ENCODE data around the gene FAM174B.

FAM174B gene

DNA sequence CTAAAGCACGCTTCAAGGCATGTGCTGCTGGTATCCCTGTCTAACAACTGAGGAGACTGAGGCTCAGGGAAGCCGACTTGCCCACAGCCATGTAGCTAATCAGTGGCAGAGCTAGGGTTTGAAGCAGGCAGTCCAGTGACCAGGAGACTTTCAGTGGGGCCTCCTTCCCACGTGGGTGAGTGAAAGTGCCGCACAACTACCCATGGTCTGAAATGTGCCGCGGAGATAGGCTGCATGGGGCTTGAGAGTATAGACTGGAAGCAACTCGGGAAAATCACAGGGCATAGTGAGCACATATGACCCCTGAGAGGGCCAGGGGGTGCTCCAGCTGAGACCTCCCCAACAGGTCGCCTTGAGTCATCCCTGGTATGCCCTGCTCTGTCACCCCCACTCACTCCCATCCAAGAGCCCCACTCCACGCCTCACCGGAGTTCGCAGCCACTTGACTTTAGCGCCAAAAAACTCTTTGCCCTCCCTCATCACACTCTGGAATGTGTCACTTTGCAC lies 19.1 kb downstream of the FAM174B start:
- no peaks in the 10 kb centered on the region for H3K79me2 ChIP-seq (ENCODE audit: insufficient read depth, low read length)
- no peaks in the 10 kb centered on the region for H3K9me3 ChIP-seq (ENCODE audit: insufficient read depth, low read length)
- no peak overlapping the region for H2AFZ ChIP-seq (ENCODE audit: low read depth, low read length, severe bottlenecking)
- H3K27me3 ChIP-seq (ENCODE audit: low read length), result no peaks in the 10 kb centered on the region
- no peak overlapping the region for H3K9ac ChIP-seq (ENCODE audit: low read length)
- H3F3A ChIP-seq (ENCODE audit: insufficient read depth), result no peaks in the 10 kb centered on the region
- no peak overlapping the region for H3K27ac ChIP-seq (ENCODE audit: low read depth, low read length)
- H4K20me1 ChIP-seq (ENCODE audit: low read depth, low read length), result no peaks in the 10 kb centered on the region
- TF ChIP-seq, protein P1, sequence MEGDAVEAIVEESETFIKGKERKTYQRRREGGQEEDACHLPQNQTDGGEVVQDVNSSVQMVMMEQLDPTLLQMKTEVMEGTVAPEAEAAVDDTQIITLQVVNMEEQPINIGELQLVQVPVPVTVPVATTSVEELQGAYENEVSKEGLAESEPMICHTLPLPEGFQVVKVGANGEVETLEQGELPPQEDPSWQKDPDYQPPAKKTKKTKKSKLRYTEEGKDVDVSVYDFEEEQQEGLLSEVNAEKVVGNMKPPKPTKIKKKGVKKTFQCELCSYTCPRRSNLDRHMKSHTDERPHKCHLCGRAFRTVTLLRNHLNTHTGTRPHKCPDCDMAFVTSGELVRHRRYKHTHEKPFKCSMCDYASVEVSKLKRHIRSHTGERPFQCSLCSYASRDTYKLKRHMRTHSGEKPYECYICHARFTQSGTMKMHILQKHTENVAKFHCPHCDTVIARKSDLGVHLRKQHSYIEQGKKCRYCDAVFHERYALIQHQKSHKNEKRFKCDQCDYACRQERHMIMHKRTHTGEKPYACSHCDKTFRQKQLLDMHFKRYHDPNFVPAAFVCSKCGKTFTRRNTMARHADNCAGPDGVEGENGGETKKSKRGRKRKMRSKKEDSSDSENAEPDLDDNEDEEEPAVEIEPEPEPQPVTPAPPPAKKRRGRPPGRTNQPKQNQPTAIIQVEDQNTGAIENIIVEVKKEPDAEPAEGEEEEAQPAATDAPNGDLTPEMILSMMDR (IDR thresholded peaks at IDR 0.05; ENCODE audit: insufficient read depth, low read length, poor library complexity, severe bottlenecking), result no peak
- TF ChIP-seq EZH2phosphoT487 (conservative IDR thresholded peaks at IDR 0.05; ENCODE audit: low read length), result no peak
- H3K4me2 ChIP-seq (ENCODE audit: low read depth, low read length, poor library complexity, severe bottlenecking), result no peak overlapping the region
- no peak overlapping the region for H3K4me3 ChIP-seq (ENCODE audit: insufficient read depth, low read length, poor library complexity, severe bottlenecking)
- no peaks in the 10 kb centered on the region for H3K9me2 ChIP-seq (replicated peaks; ENCODE audit: insufficient read depth, low read length)
- H3K36me3 ChIP-seq (ENCODE audit: low read length), result no peaks in the 10 kb centered on the region

DNA sequence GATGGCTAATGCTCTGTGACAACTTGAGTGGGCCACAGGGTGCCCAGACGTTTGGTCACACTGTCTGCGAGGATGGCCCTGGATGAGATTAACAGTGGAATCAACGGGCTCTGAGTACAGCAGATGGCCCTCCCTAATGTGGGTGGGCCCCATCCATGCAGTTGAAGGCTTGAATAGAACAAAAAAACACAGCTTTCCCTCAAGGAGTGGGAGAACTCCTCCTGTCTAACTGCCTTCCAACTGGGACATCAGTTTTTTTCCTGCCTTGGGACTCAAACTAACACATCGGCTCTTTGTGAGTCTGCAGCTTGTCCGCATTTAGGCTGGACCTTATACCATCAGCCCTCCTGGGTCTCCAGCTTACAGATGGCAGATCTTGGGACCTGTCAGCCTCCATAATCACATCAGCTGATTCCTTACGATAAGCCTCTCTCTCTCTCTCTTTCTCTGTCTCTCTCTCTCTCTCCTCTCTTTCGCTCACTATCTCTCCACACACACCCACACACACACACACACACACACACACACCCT lies 20.8 kb downstream of the FAM174B start:
- Histone ChIP-seq H2AFZ (ENCODE audit: low read depth, low read length, severe bottlenecking) (no peak overlapping the region), H3K36me3 (ENCODE audit: low read length) (no peaks in the 10 kb centered on the region), H3K9ac (ENCODE audit: low read length) (no peak overlapping the region), H3K4me3 (ENCODE audit: insufficient read depth, low read length, poor library complexity, severe bottlenecking) (no peak overlapping the region), H3K27ac (ENCODE audit: low read depth, low read length) (no peak overlapping the region), H3F3A (ENCODE audit: insufficient read depth) (no peaks in the 10 kb centered on the region), H3K9me2 (replicated peaks; ENCODE audit: insufficient read depth, low read length) (no peaks in the 10 kb centered on the region), H3K27me3 (ENCODE audit: low read length) (no peaks in the 10 kb centered on the region), H3K79me2 (ENCODE audit: insufficient read depth, low read length) (no peaks in the 10 kb centered on the region), H3K4me2 (ENCODE audit: low read depth, low read length, poor library complexity, severe bottlenecking) (no peak overlapping the region), H4K20me1 (ENCODE audit: low read depth, low read length) (no peaks in the 10 kb centered on the region), H3K9me3 (ENCODE audit: insufficient read depth, low read length) (no peaks in the 10 kb centered on the region)
- TF ChIP-seq EZH2phosphoT487 (conservative IDR thresholded peaks at IDR 0.05; ENCODE audit: low read length), result no peak
- TF ChIP-seq, protein P1 (IDR thresholded peaks at IDR 0.05; ENCODE audit: insufficient read depth, low read length, poor library complexity, severe bottlenecking), result no peak

DNA sequence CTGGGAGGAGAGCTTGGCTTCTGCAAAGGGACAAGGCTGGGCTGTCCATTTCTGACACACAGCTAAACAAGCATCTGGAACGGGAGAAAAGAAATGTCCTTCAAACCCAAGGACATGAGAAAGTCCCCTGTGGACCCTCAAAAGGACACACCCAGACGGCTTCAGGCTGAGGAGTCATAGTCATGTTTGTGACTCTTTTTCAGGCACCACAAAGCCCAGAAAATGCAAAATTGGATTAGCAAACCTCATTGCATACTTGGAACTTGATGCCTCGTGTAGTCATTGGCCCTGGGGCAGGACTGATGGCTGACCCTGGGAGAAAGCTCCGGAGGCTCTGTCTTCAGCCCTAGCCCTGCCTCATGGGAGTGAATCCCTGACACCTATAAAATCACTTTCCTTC lies 21.5 kb downstream of the FAM174B start:
- Histone ChIP-seq H3K27ac (ENCODE audit: low read depth, low read length) (no peak overlapping the region), H3K4me2 (ENCODE audit: low read depth, low read length, poor library complexity, severe bottlenecking) (no peak overlapping the region), H3K27me3 (ENCODE audit: low read length) (no peaks in the 10 kb centered on the region), H3K36me3 (ENCODE audit: low read length) (no peaks in the 10 kb centered on the region), H3K9me3 (ENCODE audit: insufficient read depth, low read length) (no peaks in the 10 kb centered on the region), H3K79me2 (ENCODE audit: insufficient read depth, low read length) (no peaks in the 10 kb centered on the region), H3F3A (ENCODE audit: insufficient read depth) (no peaks in the 10 kb centered on the region), H3K9ac (ENCODE audit: low read length) (no peak overlapping the region), H4K20me1 (ENCODE audit: low read depth, low read length) (no peaks in the 10 kb centered on the region), H3K9me2 (replicated peaks; ENCODE audit: insufficient read depth, low read length) (no peaks in the 10 kb centered on the region), H3K4me3 (ENCODE audit: insufficient read depth, low read length, poor library complexity, severe bottlenecking) (no peak overlapping the region), H2AFZ (ENCODE audit: low read depth, low read length, severe bottlenecking) (no peak overlapping the region)
- TF ChIP-seq, protein P1 (IDR thresholded peaks at IDR 0.05; ENCODE audit: insufficient read depth, low read length, poor library complexity, severe bottlenecking), result no peak
- no peak for TF ChIP-seq EZH2phosphoT487 (conservative IDR thresholded peaks at IDR 0.05; ENCODE audit: low read length)

All from SU-DHL-6 (cell line).